OCI-LY3 (cell line): Measurements from ENCODE around the gene CNIH1.

Experiments used
- H2AFZ ChIP-seq: fragments of 200-600, 300-600 bp; shearing (Covaris generic); 2 replicates; pipeline ENCODE4 v1.6.0; 2014; ENCODE audit warnings: antibody characterized with exemption, low read depth, low read length
- H3K27ac ChIP-seq: fragments of 200-600, 300-600 bp; sonication (generic); 2 replicates; pipeline ENCODE4 v1.5.1; 2014; ENCODE audit warnings: mild to moderate bottlenecking, low read length, moderate library complexity, mixed read lengths
- H3K27me3 ChIP-seq: fragments of 200-600, 300-600 bp; sonication (generic); 2 replicates; pipeline ENCODE4 v1.6.1; 2014; ENCODE audit warnings: low read depth, low read length, mixed read lengths
- H3K36me3 ChIP-seq: fragments of 200-600, 300-600 bp; sonication (generic); replicated peaks from 2 replicates; pipeline ENCODE3; 2014; ENCODE audit warnings: low read depth, low read length, mixed read lengths
- H3K4me1 ChIP-seq: fragments of 300-600, 200-600 bp; sonication (generic); 2 replicates; pipeline ENCODE4 v1.6.1; 2014; ENCODE audit warnings: low read length, mixed read lengths
- H3K4me2 ChIP-seq: fragments of 200-600, 300-600 bp; sonication (generic); 2 replicates; pipeline ENCODE4 v1.6.1; 2014; ENCODE audit warnings: low read length, mixed read lengths
- H3K4me3 ChIP-seq: fragments of 300-600, 200-600 bp; sonication (generic); 2 replicates; pipeline ENCODE4 v1.5.1; 2014; ENCODE audit warnings: antibody characterized with exemption, mild to moderate bottlenecking, low read length, moderate library complexity
- H3K79me2 ChIP-seq: fragments of 300-600, 200-600 bp; shearing (Covaris generic); 2 replicates; pipeline ENCODE4 v1.6.1; 2014; ENCODE audit warnings: mild to moderate bottlenecking, low read length, mixed read lengths
- H3K9ac ChIP-seq: fragments of 300-600, 200-600 bp; shearing (Covaris generic); 2 replicates; pipeline ENCODE4 v1.6.0; 2014; ENCODE audit warnings: mild to moderate bottlenecking, low read length, moderate library complexity
- H3K9me3 ChIP-seq: fragments of 200-600, 300-600 bp; shearing (Covaris generic); 2 replicates; pipeline ENCODE4 v1.6.1; 2014; ENCODE audit warnings: low read length, mixed read lengths; ENCODE audit not compliant: insufficient read depth
- H4K20me1 ChIP-seq: fragments of 200-600, 300-600 bp; sonication (generic); 2 replicates; pipeline ENCODE4 v1.6.1; 2016; ENCODE audit warnings: low read length, mixed read lengths; ENCODE audit not compliant: insufficient read depth
- CTCF ChIP-seq: fragments of 200-600, 300-600 bp; sonication (generic); IDR thresholded peaks from 2 replicates; pipeline ENCODE4 v1.5.1; 2014; ENCODE audit warnings: antibody characterized with exemption, low read length, low read depth
- EZH2phosphoT487 ChIP-seq: fragments of 200-600 bp; shearing (Covaris generic); IDR thresholded peaks from 2 replicates; pipeline ENCODE4 v1.6.1; 2018; ENCODE audit warnings: antibody characterized with exemption, mixed run types, low read depth

CNIH1 gene

GRCh38 chr14:54489318-54489683, 48.1 kb upstream of the CNIH1 start:
- Histone ChIP-seq H3K4me1 (peaks cover 21% of the 10 kb centered on the region), H3K4me2 (peak overlapping the region; percentile 67), H2AFZ (peak overlapping the region; percentile 94), H3K27ac (peak overlapping the region; percentile 11; the same call in 1 of the 2 replicates), H3K36me3 (no peaks in the 10 kb centered on the region), H3K79me2 (peaks cover 53% of the 10 kb centered on the region), H3K4me3 (peak overlapping the region; percentile 94), H4K20me1 (peaks cover 12% of the 10 kb centered on the region), H3K9ac (peak overlapping the region; percentile 92), H3K27me3 (no peaks in the 10 kb centered on the region), H3K9me3 (no peaks in the 10 kb centered on the region)
- no peak for TF ChIP-seq EZH2phosphoT487
- no peak for TF ChIP-seq CTCF

GRCh38 chr14:54488646-54489317, 47.6 kb upstream of the CNIH1 start, which contains the start of gene GMFB:
Gene GMFB, minus strand, starts transcription at chr14:54488980. Its CDS starts 53 bp downstream, at chr14:54488927.
- Histone ChIP-seq H2AFZ (peak within 1 kb of the TSS; percentile 94), H4K20me1 (peaks cover 14% of the 10 kb centered on the region), H3K79me2 (peaks cover 58% of the 10 kb centered on the region), H3K27ac (peak within 1 kb of the TSS; percentile 51), H3K4me1 (peaks cover 25% of the 10 kb centered on the region), H3K27me3 (no peaks in the 10 kb centered on the region), H3K4me3 (peak within 1 kb of the TSS; percentile 94), H3K9me3 (no peaks in the 10 kb centered on the region), H3K4me2 (peak within 1 kb of the TSS; percentile 68), H3K9ac (peak within 1 kb of the TSS; percentile 92), H3K36me3 (no peaks in the 10 kb centered on the region)
- no peak for TF ChIP-seq CTCF
- no peak for TF ChIP-seq EZH2phosphoT487

DNA sequence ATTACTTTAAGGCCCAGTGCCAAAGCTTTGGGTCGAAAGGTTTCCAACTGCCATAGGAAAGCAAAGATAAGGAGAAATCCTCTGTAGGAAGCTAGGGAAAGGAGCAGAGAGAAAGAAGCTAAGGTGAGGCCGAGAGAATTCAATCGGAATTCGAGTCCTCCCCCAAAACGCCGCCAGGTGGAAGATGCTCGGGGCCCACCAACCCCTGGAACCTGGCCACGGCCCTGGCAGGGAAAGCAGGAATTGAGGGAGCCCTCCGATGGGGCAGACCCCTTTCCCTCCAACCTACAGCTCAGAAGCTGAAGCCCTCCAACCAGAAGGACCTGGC, 47.1 kb upstream of the CNIH1 start:
- Histone ChIP-seq H3K9me3 (no peaks in the 10 kb centered on the region), H4K20me1 (peaks cover 18% of the 10 kb centered on the region), H3K4me3 (peak overlapping the region; percentile 94), H3K9ac (peak overlapping the region; percentile 92), H3K79me2 (peaks cover 63% of the 10 kb centered on the region), H3K4me1 (peaks cover 30% of the 10 kb centered on the region), H3K36me3 (peaks cover under 1% of the 10 kb centered on the region), H2AFZ (peak overlapping the region; percentile 18; the same call in 1 of the 2 replicates), H3K27me3 (no peaks in the 10 kb centered on the region), H3K27ac (peak overlapping the region; percentile 51), H3K4me2 (peak overlapping the region; percentile 68)
- TF ChIP-seq EZH2phosphoT487 (no peak), CTCF (no peak)

DNA sequence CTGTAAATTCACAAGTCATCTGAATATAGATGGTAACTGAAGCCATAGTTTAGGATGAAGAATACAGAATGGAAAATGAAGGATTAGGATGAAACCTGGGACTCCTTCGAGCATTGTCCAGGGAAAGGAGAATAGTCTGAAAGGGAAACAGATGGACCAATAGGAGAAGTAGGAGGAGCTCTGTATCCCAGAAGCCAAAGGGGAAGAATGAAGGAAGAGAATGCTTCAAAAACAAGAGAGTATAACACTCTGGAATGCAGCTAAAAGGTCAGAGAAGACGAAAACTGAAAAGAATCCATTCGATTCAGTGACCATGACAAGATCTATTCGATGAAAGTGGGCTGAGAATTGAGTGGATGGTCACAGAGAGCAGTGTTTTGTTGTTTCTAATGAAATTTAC, 46.6 kb upstream of the CNIH1 start:
- peaks cover 68% of the 10 kb centered on the region for H3K79me2 ChIP-seq
- H3K4me3 ChIP-seq, result peak overlapping the region; percentile 94
- H3K4me1 ChIP-seq, result peaks cover 35% of the 10 kb centered on the region
- H3K27me3 ChIP-seq, result no peaks in the 10 kb centered on the region
- H3K27ac ChIP-seq, result no peak overlapping the region
- H3K9ac ChIP-seq, result peak overlapping the region; percentile 92
- no peaks in the 10 kb centered on the region for H3K9me3 ChIP-seq
- peaks cover 5% of the 10 kb centered on the region for H3K36me3 ChIP-seq
- peak overlapping the region; percentile 68 for H3K4me2 ChIP-seq
- TF ChIP-seq EZH2phosphoT487 (no peak), CTCF (no peak)
- peaks cover 22% of the 10 kb centered on the region for H4K20me1 ChIP-seq
- H2AFZ ChIP-seq, result no peak overlapping the region
